Measurements from ENCODE around the gene NSDHL.
"Not testable (repeated sequence)": the region's sequence is repeated elsewhere in the genome, so short reads cannot be mapped to it uniquely, and the experiment has no call there.

Gene NSDHL

GRCh38 chrX:152895724-152896420 lies 65.0 kb downstream of the NSDHL start:
- DNase-seq: no peak

GRCh38 chrX:152896450-152896849 lies 65.6 kb downstream of the NSDHL start:
- no peak for DNase-seq

DNA sequence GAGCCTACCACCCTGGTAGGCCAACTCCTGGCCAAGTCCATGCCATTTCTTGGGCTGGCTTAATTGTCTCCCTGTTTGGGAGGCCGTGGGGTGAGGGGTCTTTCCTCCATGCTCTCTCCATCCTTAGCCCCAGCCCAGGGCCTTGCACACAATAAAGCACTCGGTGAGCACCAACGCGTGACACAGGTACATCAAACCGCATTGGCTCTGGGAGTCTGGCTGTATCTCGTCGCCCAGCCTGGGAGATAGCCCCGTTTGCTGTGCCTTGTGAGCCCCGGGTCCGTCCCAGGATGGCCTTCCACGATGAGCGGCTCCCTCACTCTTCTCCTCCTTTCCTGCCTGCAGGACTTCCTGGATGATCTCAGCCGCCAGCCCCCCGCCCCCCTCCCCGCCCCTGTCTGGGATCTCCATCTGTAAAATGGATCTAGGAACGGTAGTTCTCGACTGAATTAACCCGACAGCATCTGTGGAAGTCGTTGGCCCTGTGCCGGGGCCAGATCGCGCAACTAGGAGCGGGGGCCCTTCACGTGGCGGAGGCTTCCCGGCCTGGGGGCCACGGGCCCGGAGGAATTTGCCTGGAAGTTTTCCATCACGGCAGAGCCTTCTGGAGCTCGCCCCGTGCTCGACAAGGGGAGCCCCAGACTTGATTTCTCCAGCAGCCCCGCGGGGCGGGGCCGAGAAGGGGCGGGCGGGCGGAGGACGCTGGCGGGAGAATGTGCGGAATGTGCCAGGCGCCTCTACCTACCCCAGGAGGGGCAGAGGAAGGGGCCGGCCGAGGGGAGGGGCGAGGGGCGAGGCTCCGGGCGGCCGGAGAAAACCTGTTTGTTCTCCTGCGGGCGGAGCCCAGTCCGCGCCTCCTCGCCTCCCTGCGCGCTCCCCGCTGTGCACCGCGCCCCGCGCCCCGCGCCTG lies 66.6 kb downstream of the NSDHL start, which contains the start of gene ZNF185:
TSS of gene ZNF185 (plus strand) at position 846 of the 910 bp plus-strand sequence. CDS start 16,423 bp downstream, outside the sequence.
- DNase-seq: no peak

GRCh38 chrX:152898442-152898841 lies 67.6 kb downstream of the NSDHL start:
- DNase-seq: no peak

- no peak for DNase-seq
These were observed 68.4 kb downstream of the NSDHL start for GRCh38 chrX:152899111-152899873.

GRCh38 chrX:152899874-152900719 lies 69.2 kb downstream of the NSDHL start:
- DNase-seq: no peak

GRCh38 chrX:152900937-152901445 lies 70.1 kb downstream of the NSDHL start:
- DNase-seq: no peak

DNA sequence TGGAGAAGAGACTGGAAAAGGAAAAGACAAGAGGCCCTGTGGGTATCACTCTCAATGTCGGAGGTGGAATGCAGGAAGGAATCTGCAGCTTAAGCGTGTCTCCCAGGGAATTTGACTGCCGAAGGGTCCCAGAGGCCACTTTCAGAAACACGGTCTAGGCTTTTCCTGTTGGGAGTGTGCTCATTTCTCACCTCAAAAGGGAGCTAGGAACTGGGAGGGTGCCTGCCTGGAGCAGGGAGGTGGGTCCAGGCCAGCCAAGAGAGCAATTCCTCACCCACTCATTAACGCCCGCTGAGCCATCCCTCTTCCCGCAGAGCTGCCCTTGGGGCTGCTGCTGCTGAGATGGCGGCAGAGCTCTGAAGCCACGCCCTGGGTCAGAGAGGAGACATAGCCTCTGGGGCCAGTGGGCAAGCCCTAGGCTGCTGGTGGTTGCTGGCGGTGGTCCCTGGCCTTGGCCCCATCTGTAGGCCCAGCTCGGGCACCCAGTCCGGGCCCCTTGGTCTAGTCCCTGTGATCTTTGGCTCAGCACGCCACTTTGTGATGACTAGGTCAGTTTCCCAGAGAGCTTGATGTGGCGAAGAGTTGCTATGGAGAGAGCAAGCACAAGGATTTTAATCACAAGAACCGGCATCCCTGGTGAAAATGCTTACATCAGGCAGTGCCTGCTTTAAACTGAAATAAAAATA lies 71.1 kb downstream of the NSDHL start:
- DNase-seq: no peak

DNA sequence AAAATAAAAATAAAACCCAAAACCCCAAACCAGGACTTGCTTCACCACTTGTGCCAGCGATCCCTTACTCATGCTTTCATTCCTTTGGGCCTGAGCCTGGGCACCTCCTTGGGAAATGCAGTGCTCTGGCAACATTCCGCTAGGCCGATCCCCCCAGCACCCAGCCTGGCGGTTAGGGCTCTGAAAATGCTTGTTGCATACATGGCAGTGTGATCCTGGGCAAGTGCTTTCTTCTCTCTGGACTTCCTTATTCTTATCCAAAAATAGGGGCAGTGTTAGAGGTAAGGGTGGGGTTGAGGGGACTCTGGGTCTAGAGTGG lies 71.6 kb downstream of the NSDHL start:
- no peak for DNase-seq

DNA sequence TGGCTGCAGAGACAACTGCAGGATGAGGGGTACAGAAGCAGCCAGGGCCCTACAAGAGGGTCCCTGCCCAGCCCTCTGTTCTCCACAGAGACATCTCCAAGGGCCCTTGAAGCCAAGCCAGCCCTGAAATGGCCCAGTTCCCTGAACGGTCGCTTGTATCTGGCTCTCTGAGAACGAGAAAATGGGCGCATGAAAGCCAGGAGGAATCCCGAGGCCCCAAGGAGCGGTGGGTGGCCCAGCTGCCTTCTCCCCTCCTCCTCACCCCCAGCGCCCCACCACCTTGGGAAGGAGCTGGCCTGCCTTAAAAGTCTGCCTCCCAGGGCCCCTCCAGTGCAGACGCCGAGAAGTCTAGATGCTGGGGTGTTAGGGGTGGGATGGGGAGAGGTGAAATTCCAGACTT lies 72.7 kb downstream of the NSDHL start:
- DNase-seq: no peak

DNA sequence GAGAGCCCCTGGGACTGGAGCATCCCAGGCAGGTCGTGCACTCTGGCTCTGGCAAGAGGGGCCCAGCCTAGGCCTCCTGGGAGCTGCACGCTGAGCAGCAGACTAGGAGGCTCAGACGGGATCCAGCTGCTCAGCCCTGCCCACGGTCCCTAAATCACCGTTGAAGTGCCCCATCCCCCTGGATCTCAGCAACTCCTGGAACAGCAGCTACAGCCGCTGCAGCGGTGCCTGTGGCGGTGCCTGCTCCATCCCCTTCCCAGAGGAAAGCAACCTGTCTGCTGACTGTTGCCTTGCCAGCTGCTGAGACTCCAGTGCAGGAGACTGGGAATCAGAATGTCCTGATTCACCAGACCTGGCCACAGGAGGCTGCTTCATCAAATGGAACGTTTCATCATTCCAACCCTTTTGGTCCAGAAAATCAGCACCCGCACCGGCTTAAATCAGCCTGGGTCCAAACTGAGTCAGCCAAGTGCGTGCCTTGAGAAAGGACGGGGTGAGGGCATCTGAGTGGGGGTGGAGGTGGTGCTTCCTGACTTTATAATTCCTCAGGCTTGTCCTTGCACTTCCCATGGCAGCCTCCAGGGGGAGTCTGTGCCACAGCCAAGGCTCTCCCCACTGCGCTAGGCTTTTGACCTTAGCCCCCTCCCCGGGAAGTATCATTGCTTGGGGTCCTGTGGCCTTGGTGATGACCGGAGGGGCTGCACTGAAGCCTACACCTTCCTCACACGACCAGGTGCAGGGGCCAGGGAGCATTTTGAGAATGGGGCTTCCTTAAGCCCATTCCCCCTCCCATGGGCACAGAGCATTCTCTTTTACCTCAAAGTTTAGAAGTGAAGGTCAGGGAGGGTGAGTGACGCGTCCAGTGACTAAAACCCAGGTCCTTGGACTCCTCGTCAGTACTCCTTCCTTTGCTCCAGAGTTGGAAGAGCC lies 73.6 kb downstream of the NSDHL start:
- DNase-seq: no peak

DNA sequence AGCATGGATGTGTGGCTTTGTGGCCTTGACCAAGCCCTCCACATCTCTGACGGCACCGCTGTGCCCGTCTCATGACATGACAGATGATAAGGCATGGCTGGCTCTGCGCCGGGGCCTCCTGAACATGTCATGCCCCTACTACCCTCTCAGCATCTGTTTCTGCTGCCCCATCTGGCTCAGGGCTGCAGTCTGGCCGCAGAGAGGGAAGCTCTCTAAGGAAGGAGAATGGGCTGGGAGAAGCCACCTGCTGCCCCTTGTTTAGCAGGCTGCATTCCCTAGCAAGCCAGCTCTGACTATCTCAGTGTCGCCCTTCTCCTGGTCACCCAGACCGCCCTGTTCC lies 74.2 kb downstream of the NSDHL start:
- DNase-seq: no peak

- DNase-seq: no peak
These were observed 76.3 kb downstream of the NSDHL start for GRCh38 chrX:152907084-152907651.

- DNase-seq: no peak
These were observed 77.6 kb downstream of the NSDHL start for GRCh38 chrX:152908486-152908885.

DNA sequence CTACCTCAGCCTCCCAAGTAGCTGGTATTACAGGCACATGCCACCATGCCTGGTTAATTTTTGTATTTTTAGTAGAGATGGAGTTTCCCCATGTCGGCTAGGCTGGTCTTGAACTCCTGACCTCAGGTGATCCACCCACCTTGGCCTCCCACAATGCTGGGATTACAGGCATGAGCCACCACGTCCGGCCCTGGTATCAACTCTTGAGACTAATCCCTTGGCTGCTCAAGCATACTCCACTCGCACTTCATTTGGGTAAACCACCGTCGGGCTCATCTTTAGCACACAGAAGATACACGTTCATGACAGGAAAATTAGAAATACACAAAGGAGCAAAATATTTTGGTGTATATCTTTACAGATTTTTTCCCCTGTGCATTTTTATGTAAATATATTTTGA lies 79.2 kb downstream of the NSDHL start:
- not testable (repeated sequence) for DNase-seq

DNA sequence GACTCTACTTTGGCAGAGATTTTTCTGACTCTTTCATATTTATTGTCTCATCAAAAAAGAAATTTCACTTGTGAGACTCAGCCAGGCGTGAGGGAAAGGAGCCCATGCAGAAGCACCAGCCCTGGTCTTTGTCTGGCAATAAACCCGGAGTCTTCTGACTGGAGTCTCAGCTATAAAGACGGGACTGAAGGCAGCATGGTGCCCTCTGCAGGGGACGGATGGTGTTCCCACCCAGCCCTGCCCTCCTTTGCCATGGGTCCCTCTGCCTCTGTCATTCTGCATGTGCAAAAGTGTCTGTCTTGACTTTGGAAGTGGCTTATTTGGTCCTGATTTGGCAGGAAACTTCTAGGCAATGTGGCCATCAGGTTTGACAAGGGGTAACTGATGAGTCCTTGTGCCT lies 81.2 kb downstream of the NSDHL start:
- no peak for DNase-seq

DNA sequence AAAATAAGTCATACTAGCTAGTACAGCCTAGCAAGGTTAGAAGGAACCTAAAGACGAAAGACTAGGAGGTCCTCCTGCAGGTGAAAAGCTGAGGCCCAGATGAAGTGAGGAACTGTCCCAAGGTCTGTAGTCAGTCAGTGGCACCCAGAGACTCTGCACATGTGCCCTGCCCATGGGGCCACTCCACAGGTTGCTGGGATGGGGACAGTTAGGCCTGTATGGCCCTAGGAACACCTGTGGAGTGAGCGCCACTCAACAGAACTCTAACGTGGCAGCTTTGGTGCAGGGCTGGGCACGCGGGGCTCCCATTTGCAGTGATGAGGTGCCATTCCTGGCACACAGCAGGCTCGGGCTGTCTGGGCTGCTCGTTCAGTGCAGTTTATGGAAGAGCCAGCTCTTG lies 81.8 kb downstream of the NSDHL start:
- no peak for DNase-seq

DNA sequence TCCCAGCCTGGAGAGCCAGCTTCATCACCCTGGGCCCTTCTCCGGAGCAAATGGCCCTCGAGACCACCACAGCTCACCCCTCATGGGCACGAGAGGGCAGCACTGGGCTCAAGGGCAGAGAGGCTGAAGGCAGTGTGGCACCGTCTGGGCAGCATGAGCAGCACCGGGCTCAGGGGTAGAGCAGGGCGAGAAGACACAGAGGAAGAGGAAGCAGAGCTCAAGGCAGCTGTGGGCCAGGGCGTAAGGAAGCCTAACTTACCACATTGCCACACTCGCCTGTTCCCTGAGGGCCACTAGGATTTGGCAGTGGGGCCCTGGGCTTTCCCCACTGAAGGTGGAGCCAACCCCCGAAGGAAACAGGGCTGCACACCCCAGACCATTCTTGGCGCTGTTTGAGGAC lies 82.5 kb downstream of the NSDHL start:
- DNase-seq: no peak

GRCh38 chrX:152913910-152914309 lies 83.0 kb downstream of the NSDHL start:
- DNase-seq: peak; percentile 33

- DNase-seq: no peak
These were observed 84.8 kb downstream of the NSDHL start for GRCh38 chrX:152915541-152916241.

All from NCI-H2171 (cell line).